A549 treated with ZK216348 at 1 μM for 4 hours (cell line): ENCODE measurements around the gene UBL3. TPM values are rescaled to one million over a fixed set of nuclear protein-coding genes. Genes with fewer than 3 reads are reported as not detected.

ENCODE experiments used
- total RNA-seq: library from RNA; stranded (reverse); fragments of 200-300 nt; extraction: Qiagen RNA extraction; gene quantifications from 5 replicates; pipeline ENCODE4 v1.2.3, GENCODE V29; 2022; ENCODE audit warnings: low read depth

Gene UBL3
- total RNA-seq: 5.3 to 9.4 TPM (median 7.5 TPM) in 5 replicates

GRCh38 chr13:29850213-29850898, at the start of gene UBL3:
TSS of gene UBL3 (minus strand) at chr13:29850617. CDS start at chr13:29849538, 1,079 bp downstream.

